PC-3 (cell line): ENCODE results near the gene MIAT. TPM values are rescaled to one million over a fixed set of nuclear protein-coding genes. Genes with fewer than 3 reads are reported as not detected.

ENCODE experiments used
- ATAC-seq: fragments of 200-7000 bp; cut with Tn5 transposase; 2 replicates; pipeline ENCODE4 v1.9.1; 2020; ENCODE audit warnings: mild to moderate bottlenecking, moderate library complexity
- BruUV-seq: library from RNA; stranded (reverse); fragments of 400-500 nt; replicated peaks from 2 replicates; lab custom pipeline; 2021; lab: Mats Ljungman, UMichigan
- CTCF ChIA-PET: fragments of 300-600 bp; sonication (Branson Sonifier 250); formaldehyde crosslinking; loops from one replicate; lab custom pipeline; 2022; ENCODE audit warnings: antibody characterized with exemption; lab: Charles Lee
- POLR2A ChIA-PET: fragments of 300-600 bp; sonication (Branson Sonifier 250); formaldehyde crosslinking; loops from one replicate; lab custom pipeline; 2022; ENCODE audit warnings: antibody characterized with exemption; ENCODE audit not compliant: unreplicated experiment; lab: Charles Lee
- DNase-seq: peaks from one replicate; pipeline ENCODE4 v3.0.0-alpha.2; 2015
- H2AFZ ChIP-seq: fragments of 300-600 bp; sonication (generic); 2 replicates; pipeline ENCODE4 v1.6.0; 2016; ENCODE audit warnings: antibody characterized with exemption, low read length
- H3F3A ChIP-seq: fragments of 300-600 bp; sonication (generic); one replicate; pipeline ENCODE4 v1.6.0; 2017; ENCODE audit warnings: antibody characterized with exemption, low read length, control low read depth, mild to moderate bottlenecking; ENCODE audit not compliant: unreplicated experiment
- H3K27ac ChIP-seq: fragments of 300-600 bp; sonication (generic); 2 replicates; pipeline ENCODE4 v1.5.1; 2016; ENCODE audit warnings: mild to moderate bottlenecking, low read length
- H3K27me3 ChIP-seq: fragments of 300-600 bp; sonication (generic); 2 replicates; pipeline ENCODE4 v1.6.1; 2016; ENCODE audit warnings: low read length, mixed read lengths
- H3K36me3 ChIP-seq: fragments of 300-600 bp; sonication (generic); 2 replicates; pipeline ENCODE4 v1.6.1; 2016; ENCODE audit warnings: low read depth, mixed run types, low read length, mixed read lengths
- H3K4me1 ChIP-seq: fragments of 300-600 bp; sonication (generic); 2 replicates; pipeline ENCODE4 v1.5.1; 2016; ENCODE audit warnings: low read length; ENCODE audit not compliant: insufficient read depth
- H3K4me2 ChIP-seq: fragments of 300-600 bp; sonication (generic); 2 replicates; pipeline ENCODE4 v1.6.0; 2016; ENCODE audit warnings: low read length
- H3K4me3 ChIP-seq: fragments of 300-600 bp; sonication (generic); 2 replicates; pipeline ENCODE4 v1.5.1; 2016; ENCODE audit warnings: mild to moderate bottlenecking, low read length, mixed read lengths
- H3K79me2 ChIP-seq: fragments of 300-600 bp; sonication (generic); 2 replicates; pipeline ENCODE4 v1.6.1; 2017; ENCODE audit warnings: low read length, mixed read lengths
- H3K9ac ChIP-seq: fragments of 300-600 bp; sonication (generic); 2 replicates; pipeline ENCODE4 v1.6.0; 2016; ENCODE audit warnings: mild to moderate bottlenecking, low read length
- H3K9me2 ChIP-seq: fragments of 300-600 bp; sonication (generic); replicated peaks from 2 replicates; pipeline ENCODE4 v1.6.1; 2016; ENCODE audit warnings: mixed run types, low read length, mixed read lengths
- H3K9me3 ChIP-seq: fragments of 300-600 bp; sonication (generic); 2 replicates; pipeline ENCODE4 v1.6.1; 2016; ENCODE audit warnings: low read length, mixed read lengths
- H4K20me1 ChIP-seq: fragments of 300-600 bp; sonication (generic); 2 replicates; pipeline ENCODE4 v1.6.1; 2016; ENCODE audit warnings: low read length, mixed read lengths
- CTCF ChIP-seq: fragments of 300-600 bp; sonication (generic); conservative IDR thresholded peaks from 2 replicates; pipeline ENCODE4 v1.5.1; 2017; ENCODE audit warnings: antibody characterized with exemption, low read depth, mild to moderate bottlenecking, low read length
- EZH2 ChIP-seq: fragments of 300-600 bp; sonication (generic); IDR thresholded peaks from one replicate; pipeline ENCODE4 v1.6.1; 2017; ENCODE audit warnings: antibody characterized with exemption, mild to moderate bottlenecking, low read length; ENCODE audit not compliant: unreplicated experiment
- EZH2phosphoT487 ChIP-seq: fragments of 300-600 bp; sonication (generic); IDR thresholded peaks from 2 replicates; pipeline ENCODE4 v1.6.1; 2018; ENCODE audit warnings: mild to moderate bottlenecking, antibody characterized with exemption, low read length, borderline replicate concordance
- intact Hi-C: fragments of 100-400 bp; cut with micrococcal nuclease; formaldehyde crosslinking; loops from 2 replicates; pipeline ENCODE4 v1.9.0; 2023
- total RNA-seq: library from RNA; depleted of rRNA; stranded (reverse); fragments of >200 nt; gene quantifications from 2 replicates; pipeline ENCODE4 v1.2.3, GENCODE V29; 2014

MIAT gene
- total RNA-seq, 1 experiment from 2014 or later: 0.15 TPM

- no TSS peak for BruUV-seq
- Histone ChIP-seq H3F3A (no peaks in the 10 kb centered on the region), H3K27me3 (no peaks in the 10 kb centered on the region), H3K27ac (no peak overlapping the region), H3K4me1 (no peaks in the 10 kb centered on the region), H3K79me2 (no peaks in the 10 kb centered on the region), H3K4me2 (no peak overlapping the region), H3K4me3 (no peak overlapping the region), H4K20me1 (no peaks in the 10 kb centered on the region), H3K9me3 (no peaks in the 10 kb centered on the region), H3K9ac (no peak overlapping the region), H3K9me2 (no peaks in the 10 kb centered on the region), H3K36me3 (no peaks in the 10 kb centered on the region), H2AFZ (no peak overlapping the region)
- CTCF ChIA-PET: no interaction called here
- DNase-seq (no peak), ATAC-seq (no peak)
- TF ChIP-seq EZH2phosphoT487: no peak
- no peak for TF ChIP-seq CTCF
- TF ChIP-seq EZH2: no peak
- POLR2A ChIA-PET: interaction anchor here (0.6 kb wide), 1 partner anchor 48 kb away, joined by 3 read pairs; no protein-coding TSS in a partner anchor
- intact Hi-C loops: no loop called here
These were observed 24.8 kb upstream of the MIAT start for GRCh38 chr22:26632422-26633155.

GRCh38 chr22:26634189-26634588 is 23.2 kb upstream of the MIAT start:
- Histone ChIP-seq H3K4me2 (no peak overlapping the region), H3K27me3 (peaks cover 6% of the 10 kb centered on the region; the same call in 1 of the 2 replicates), H3K9ac (no peak overlapping the region), H3K9me3 (no peaks in the 10 kb centered on the region), H3K4me1 (no peaks in the 10 kb centered on the region), H3K4me3 (no peak overlapping the region), H4K20me1 (no peaks in the 10 kb centered on the region), H3K36me3 (no peaks in the 10 kb centered on the region), H3K79me2 (no peaks in the 10 kb centered on the region), H3K9me2 (no peaks in the 10 kb centered on the region), H3K27ac (no peak overlapping the region), H2AFZ (no peak overlapping the region), H3F3A (no peaks in the 10 kb centered on the region)
- BruUV-seq: no TSS peak
- POLR2A ChIA-PET: no interaction called here
- ATAC-seq (no peak), DNase-seq (no peak)
- CTCF ChIA-PET: no interaction called here
- no peak for TF ChIP-seq EZH2phosphoT487
- no peak for TF ChIP-seq EZH2
- TF ChIP-seq CTCF: no peak
- intact Hi-C loops: no loop called here

- Histone ChIP-seq H4K20me1 (no peaks in the 10 kb centered on the region), H2AFZ (no peak overlapping the region), H3K9me3 (no peaks in the 10 kb centered on the region), H3K27me3 (peaks cover 12% of the 10 kb centered on the region; the same call in 1 of the 2 replicates), H3K4me3 (no peak overlapping the region), H3K79me2 (no peaks in the 10 kb centered on the region), H3F3A (no peaks in the 10 kb centered on the region), H3K4me1 (no peaks in the 10 kb centered on the region), H3K36me3 (no peaks in the 10 kb centered on the region), H3K4me2 (no peak overlapping the region), H3K9ac (no peak overlapping the region), H3K27ac (no peak overlapping the region), H3K9me2 (no peaks in the 10 kb centered on the region)
- no peak for TF ChIP-seq CTCF
- intact Hi-C loops: no loop called here
- ATAC-seq: no peak
- no TSS peak for BruUV-seq
- ChIA-PET CTCF (no interaction called here), POLR2A (no interaction called here)
- no peak for DNase-seq
These were observed 22.3 kb upstream of the MIAT start for GRCh38 chr22:26635117-26635516.
